Activated CD8-positive, alpha-beta T cell treated with anti-CD3 and anti-CD28 coated beads for 36 hours (primary cell): ENCODE results near the gene FURIN. TPM values are rescaled to one million over a fixed set of nuclear protein-coding genes. Genes with fewer than 3 reads are reported as not detected.

Source experiments
- ATAC-seq: fragments of 200-7000 bp; cut with Tn5 transposase; one replicate; pipeline ENCODE4 v1.10.0; 2021; ENCODE audit warnings: mild to moderate bottlenecking, moderate library complexity
- CTCF ChIA-PET: fragments of 350-600 bp; sonication (Branson Sonifier 250); formaldehyde crosslinking; loops from one replicate; lab custom pipeline; 2021; ENCODE audit warnings: antibody characterized with exemption; lab: Charles Lee
- POLR2A ChIA-PET: fragments of 350-600 bp; sonication (Branson Sonifier 250); formaldehyde crosslinking; loops from one replicate; lab custom pipeline; 2021; ENCODE audit warnings: antibody characterized with exemption; lab: Charles Lee
- DNase-seq: peaks from one replicate; pipeline ENCODE4 v3.0.0-alpha.2; 2020
- H3K27ac Mint-ChIP-seq: one replicate; pipeline ENCODE4 v1.8.0; 2021; ENCODE audit warnings: mild to moderate bottlenecking, mixed read lengths
- H3K27me3 Mint-ChIP-seq: one replicate; pipeline ENCODE4 v1.8.0; 2021; ENCODE audit warnings: mixed read lengths
- H3K36me3 Mint-ChIP-seq: one replicate; pipeline ENCODE4 v1.8.0; 2021; ENCODE audit warnings: low read depth, mixed read lengths
- H3K4me1 Mint-ChIP-seq: one replicate; pipeline ENCODE4 v1.8.0; 2021; ENCODE audit warnings: low read depth, mixed read lengths
- H3K4me3 Mint-ChIP-seq: one replicate; pipeline ENCODE4 v1.8.0; 2021; ENCODE audit warnings: mild to moderate bottlenecking, moderate library complexity, mixed read lengths
- H3K9me3 Mint-ChIP-seq: one replicate; pipeline ENCODE4 v1.8.0; 2021; ENCODE audit warnings: mixed read lengths
- CTCF ChIP-seq: fragments of 200-600 bp; IDR thresholded peaks from one replicate; pipeline ENCODE4 v1.8.0; 2022; ENCODE audit warnings: antibody characterized with exemption, mild to moderate bottlenecking
- intact Hi-C: fragments of 100-400 bp; cut with micrococcal nuclease; formaldehyde crosslinking; loops from one replicate; pipeline ENCODE4 v1.10.0; 2022
- total RNA-seq, 2 experiments: library from RNA; stranded (reverse); gene quantifications; one replicate each; pipeline ENCODE4 v1.2.3, GENCODE V29; 2021

The FURIN gene
- total RNA-seq, 2 experiments from 2014 or later, result 111 to 117 TPM

GRCh38 chr15:90864507-90864906 is 3.9 kb upstream of the FURIN start:
- intact Hi-C loops, result no loop called here
- Mint-ChIP-seq H3K27me3 (peaks cover 1% of the 10 kb centered on the region), H3K4me1 (peaks cover 25% of the 10 kb centered on the region), H3K4me3 (no peak overlapping the region), H3K27ac (no peak overlapping the region), H3K36me3 (no peaks in the 10 kb centered on the region), H3K9me3 (no peaks in the 10 kb centered on the region)
- CTCF ChIA-PET, result interaction anchor here (1.4 to 1.8 kb wide), 2 partner anchors 14 to 21 kb away, joined by 3 to 5 read pairs; no protein-coding TSS in a partner anchor
- no peak for TF ChIP-seq CTCF
- peak; percentile 22 for DNase-seq
- POLR2A ChIA-PET, result interaction anchor here (0.7 to 1.0 kb wide), 2 partner anchors 9 to 34 kb away, joined by 3 read pairs; no protein-coding TSS in a partner anchor
- ATAC-seq, result no peak

- Mint-ChIP-seq H3K27ac (no peak overlapping the region), H3K36me3 (peaks cover 1% of the 10 kb centered on the region), H3K4me1 (peaks cover 35% of the 10 kb centered on the region), H3K27me3 (peaks cover 1% of the 10 kb centered on the region), H3K4me3 (no peak overlapping the region), H3K9me3 (no peaks in the 10 kb centered on the region)
- intact Hi-C loops, result no loop called here
- POLR2A ChIA-PET, result no interaction called here
- CTCF ChIA-PET, result no interaction called here
- DNase-seq (no peak), ATAC-seq (no peak)
- TF ChIP-seq CTCF, result no peak
Observed at GRCh38 chr15:90865702-90866101, 2.7 kb upstream of the FURIN start.

GRCh38 chr15:90866161-90866715 is 2.1 kb upstream of the FURIN start:
- peaks cover 1% of the 10 kb centered on the region for H3K27me3 Mint-ChIP-seq
- ATAC-seq (no peak), DNase-seq (no peak)
- no peak overlapping the region for H3K27ac Mint-ChIP-seq
- H3K36me3 Mint-ChIP-seq, result peaks cover 4% of the 10 kb centered on the region
- no peak for TF ChIP-seq CTCF
- no peaks in the 10 kb centered on the region for H3K9me3 Mint-ChIP-seq
- ChIA-PET POLR2A (no interaction called here), CTCF (no interaction called here)
- no peak overlapping the region for H3K4me3 Mint-ChIP-seq
- H3K4me1 Mint-ChIP-seq, result peaks cover 37% of the 10 kb centered on the region
- intact Hi-C loops, result no loop called here

GRCh38 chr15:90866800-90867199 is 1.6 kb upstream of the FURIN start:
- intact Hi-C loops, result no loop called here
- no peak for ATAC-seq
- POLR2A ChIA-PET, result interaction anchor here (1.6 to 1.7 kb wide), 2 partner anchors 9 to 15 kb away, joined by 4 to 5 read pairs; no protein-coding TSS in a partner anchor
- H3K9me3 Mint-ChIP-seq, result no peaks in the 10 kb centered on the region
- CTCF ChIA-PET, result interaction anchor here (1.6 kb wide), 1 partner anchor 66 kb away, joined by 6 read pairs; the partner anchor contains the start of gene HDDC3
- H3K36me3 Mint-ChIP-seq, result peaks cover 4% of the 10 kb centered on the region
- H3K27me3 Mint-ChIP-seq, result peaks cover 1% of the 10 kb centered on the region
- peaks cover 37% of the 10 kb centered on the region for H3K4me1 Mint-ChIP-seq
- TF ChIP-seq CTCF, result no peak
- DNase-seq, result no peak
- no peak overlapping the region for H3K4me3 Mint-ChIP-seq
- H3K27ac Mint-ChIP-seq, result no peak overlapping the region

- CTCF ChIA-PET, result no interaction called here
- POLR2A ChIA-PET, result interaction anchor here (0.6 to 2.6 kb wide), 3 partner anchors 14 to 149 kb away, joined by 3 to 10 read pairs (median 3); no protein-coding TSS in a partner anchor
- intact Hi-C loops, result no loop called here
- peak overlapping the region; percentile 90 for H3K4me3 Mint-ChIP-seq
- H3K27ac Mint-ChIP-seq, result peak overlapping the region; percentile 94
- DNase-seq (no peak), ATAC-seq (peak; percentile 2)
- H3K36me3 Mint-ChIP-seq, result peaks cover 17% of the 10 kb centered on the region
- H3K4me1 Mint-ChIP-seq, result peaks cover 48% of the 10 kb centered on the region
- H3K27me3 Mint-ChIP-seq, result peaks cover 1% of the 10 kb centered on the region
- H3K9me3 Mint-ChIP-seq, result no peaks in the 10 kb centered on the region
- TF ChIP-seq CTCF, result no peak
Observed at GRCh38 chr15:90869140-90869541, 753 bp downstream of the FURIN start.
